HepG2 (cell line): ENCODE results near the gene PCDHB8. TPM values are rescaled to one million over a fixed set of nuclear protein-coding genes. Genes with fewer than 3 reads are reported as not detected.

Experiments used
- ATAC-seq: fragments of 200-7000 bp; cut with Tn5 transposase; 3 replicates; pipeline ENCODE4 v1.9.1; 2020; ENCODE audit warnings: mild to moderate bottlenecking, moderate library complexity
- BruUV-seq: library from RNA; stranded (reverse); fragments of 400-500 nt; replicated peaks from 2 replicates; lab custom pipeline; 2021; lab: Mats Ljungman, UMichigan
- CTCF ChIA-PET: fragments of 300-600 bp; formaldehyde crosslinking; extraction: SDS; loops from one replicate; lab custom pipeline; 2021; ENCODE audit warnings: low total read pairs, inconsistent platforms, low intra/inter-chr PET ratio; lab: Yijun Ruan, JAX
- POLR2A ChIA-PET: fragments of 350-600 bp; sonication (Branson Sonifier 250); formaldehyde crosslinking; loops from one replicate; lab custom pipeline; 2020; ENCODE audit warnings: antibody characterized with exemption, inconsistent platforms; lab: Yijun Ruan, JAX
- DNase-seq: peaks from one replicate; pipeline ENCODE4 v3.0.0-alpha.2; 2015; ENCODE audit warnings: low spot score
- FAIRE-seq: peaks from 3 replicates; lab custom pipeline; 2011; peaks lifted over from hg19 to GRCh38; lab: Jason Lieb, UNC
- H2AFZ ChIP-seq: one replicate; pipeline ENCODE4 v1.6.1; 2011; ENCODE audit warnings: low read length, inconsistent platforms
- H3K27ac ChIP-seq: fragments of 300-600 bp; 3 replicates; pipeline ENCODE4 v1.8.0; 2011; ENCODE audit warnings: mixed run types, mild to moderate bottlenecking, mixed read lengths, low read length, inconsistent platforms; ENCODE audit not compliant: insufficient read depth; ENCODE audit errors: extremely low read length
- H3K27me3 ChIP-seq, 2 experiments: fragments of 200-600 bp in 1 of 2; 2 replicates in 1 of 2; 3 replicates in 1 of 2; pipeline versions ENCODE4 v1.6.0 to v1.8.0; 2011; ENCODE audit warnings: low read length in 2 of 2, mild to moderate bottlenecking in 2 of 2, moderate library complexity in 2 of 2, inconsistent platforms in 1 of 2; ENCODE audit not compliant: insufficient read depth in 2 of 2, control insufficient read depth in 1 of 2
- H3K36me3 ChIP-seq, 2 experiments: fragments of 200-600 bp in 1 of 2; replicated peaks in 1 of 2; 2 replicates in 1 of 2; 3 replicates in 1 of 2; pipeline versions ENCODE4 v1.5.1 to v1.8.0; 2011; ENCODE audit warnings: low read length in 2 of 2, inconsistent platforms in 1 of 2; ENCODE audit not compliant: insufficient read depth in 2 of 2, control insufficient read depth in 1 of 2
- H3K4me1 ChIP-seq: 2 replicates; pipeline ENCODE4 v1.5.1; 2012; ENCODE audit warnings: low read length, inconsistent platforms; ENCODE audit not compliant: insufficient read depth
- H3K4me2 ChIP-seq: 2 replicates; pipeline ENCODE4 v1.6.0; 2011; ENCODE audit warnings: low read depth, low read length, inconsistent platforms
- H3K4me3 ChIP-seq, 3 experiments: fragments of 200-600 bp in 1 of 3; sonication (generic), shearing (Covaris generic) in 1 of 3; replicated peaks in 1 of 3; 2 replicates each; pipeline ENCODE4 v1.5.1; 2011 to 2016; ENCODE audit warnings: low read length in 3 of 3, inconsistent platforms in 2 of 3, low read depth in 2 of 3, mild to moderate bottlenecking in 2 of 3, control low read depth in 1 of 3, mixed read lengths in 1 of 3; ENCODE audit not compliant: insufficient read depth in 1 of 3
- H3K79me2 ChIP-seq: one replicate; pipeline ENCODE4 v1.6.1; 2011; ENCODE audit warnings: low read length, inconsistent platforms; ENCODE audit not compliant: insufficient read depth
- H3K9ac ChIP-seq: 2 replicates; pipeline ENCODE4 v1.6.0; 2011; ENCODE audit warnings: mild to moderate bottlenecking, low read depth, low read length, inconsistent platforms; ENCODE audit not compliant: insufficient read depth
- H3K9me3 ChIP-seq: 2 replicates; pipeline ENCODE4 v1.5.1; 2012; ENCODE audit warnings: mild to moderate bottlenecking, low read length
- H4K20me1 ChIP-seq: 2 replicates; pipeline ENCODE4 v1.6.0; 2011; ENCODE audit warnings: inconsistent platforms, mild to moderate bottlenecking, low read length, moderate library complexity; ENCODE audit not compliant: insufficient read depth
- ADNP ChIP-seq: sonication (generic); formaldehyde crosslinking; IDR thresholded peaks from 2 replicates; pipeline ENCODE4 v1.4.0; 2020; ENCODE audit warnings: missing genetic modification reagents
- FOSL2 ChIP-seq: sonication (generic); formaldehyde crosslinking; IDR thresholded peaks from 2 replicates; pipeline ENCODE4 v1.4.0; 2020; ENCODE audit warnings: missing genetic modification reagents
- GTF2F1 ChIP-seq: fragments of 150-350 bp; IDR thresholded peaks from 2 replicates; pipeline ENCODE4 v1.6.1; 2014; ENCODE audit warnings: low read length
- HDAC6 ChIP-seq: fragments of 200-600 bp; sonication (generic); IDR thresholded peaks from 2 replicates; pipeline ENCODE4 v1.7.0; 2017; ENCODE audit warnings: mild to moderate bottlenecking, antibody characterized with exemption, low read length, low read depth
- ISX ChIP-seq: sonication (generic); formaldehyde crosslinking; conservative IDR thresholded peaks from 2 replicates; pipeline ENCODE4 v1.5.0; 2020; ENCODE audit warnings: missing genetic modification reagents
- JUND ChIP-seq: sonication (generic); formaldehyde crosslinking; IDR thresholded peaks from 2 replicates; pipeline ENCODE4 v1.8.0; 2022; ENCODE audit warnings: mild to moderate bottlenecking, missing genetic modification reagents
- NFE2L1 ChIP-seq: sonication (generic); formaldehyde crosslinking; IDR thresholded peaks from 2 replicates; pipeline ENCODE4 v1.4.0; 2020; ENCODE audit warnings: missing genetic modification reagents, mild to moderate bottlenecking, borderline replicate concordance
- NFKBIZ ChIP-seq: IDR thresholded peaks from 2 replicates; pipeline ENCODE4 v1.6.1; 2018; ENCODE audit warnings: missing genetic modification reagents, missing compliant biosample characterization
- PAXIP1 ChIP-seq: sonication (generic); formaldehyde crosslinking; conservative IDR thresholded peaks from 2 replicates; pipeline ENCODE4 v1.4.0; 2020; ENCODE audit warnings: mild to moderate bottlenecking, missing genetic modification reagents, moderate library complexity
- SMC3 ChIP-seq: IDR thresholded peaks from 2 replicates; pipeline ENCODE4 v1.6.1; 2011; ENCODE audit warnings: low read length, improper control_type of control experiment
- STAG1 ChIP-seq: sonication (generic); formaldehyde crosslinking; IDR thresholded peaks from 2 replicates; pipeline ENCODE4 v1.4.0; 2020; ENCODE audit warnings: missing genetic modification reagents
- YY1 ChIP-seq: IDR thresholded peaks from 2 replicates; pipeline ENCODE4 v1.6.1; 2011; ENCODE audit warnings: low read length, low read depth, moderate library complexity, mild to moderate bottlenecking; ENCODE audit not compliant: insufficient read depth, insufficient replicate concordance
- ZKSCAN8 ChIP-seq: IDR thresholded peaks from 2 replicates; pipeline ENCODE4 v1.6.1; 2016; ENCODE audit warnings: borderline replicate concordance, missing genetic modification reagents, missing compliant biosample characterization
- ZNF232 ChIP-seq: sonication (generic); formaldehyde crosslinking; IDR thresholded peaks from 2 replicates; pipeline ENCODE4 v1.4.0; 2020; ENCODE audit warnings: missing genetic modification reagents, borderline replicate concordance
- ZNF740 ChIP-seq: sonication (generic); formaldehyde crosslinking; IDR thresholded peaks from 2 replicates; pipeline ENCODE4 v1.4.0; 2020; ENCODE audit warnings: missing genetic modification reagents
- WGBS: methylation state at CpG from one replicate; pipeline ENCODE4 v1.1.6; 2017; ENCODE audit warnings: low lambda C conversion rate; 5-methylcytosine and 5-hydroxymethylcytosine counted together
- in situ Hi-C: cut with HindIII; loops from 2 replicates; pipeline ENCODE4 v1.10.0; 2017; ENCODE audit warnings: low pct_unique_long_range_greater_than_20kb; ENCODE audit not compliant: extremely low pct_ligation_motif_present
- intact Hi-C: fragments of 100-400 bp; cut with micrococcal nuclease; formaldehyde crosslinking; loops from one replicate; pipeline ENCODE4 v1.10.0; 2022; ENCODE audit not compliant: unreplicated experiment
- polyA plus RNA-seq, 8 experiments: library from polyadenylated mRNA; depleted of rRNA in 3 of 8; stranded (reverse) in 7 of 8; unstranded in 1 of 8; fragments of >200 nt; fragmentation: Illumina TruSeq in 4 of 8; extraction: Trizol in 4 of 8; gene quantifications; 2 replicates each; pipeline versions ENCODE4 v1.2.1 to v1.2.3, GENCODE V29; 2011 to 2016; ENCODE audit warnings: low read depth in 4 of 8, missing spikeins in 1 of 8, mixed read lengths in 1 of 8; ENCODE audit not compliant: insufficient read depth in 1 of 8
- total RNA-seq, 5 experiments: library from RNA; depleted of rRNA; stranded (reverse); fragments of >200 nt; fragmentation: Illumina TruSeq; extraction: Trizol; gene quantifications; 2 replicates each; pipeline ENCODE4 v1.2.3, GENCODE V29; 2016; ENCODE audit warnings: low read depth in 1 of 5
- TF ChIP-seq, protein P1 (sequence below): sonication (generic); formaldehyde crosslinking; IDR thresholded peaks from 2 replicates; pipeline ENCODE4 v1.4.0; 2020; ENCODE audit warnings: missing genetic modification reagents
- TF ChIP-seq, protein P2 (sequence below): sonication (generic); formaldehyde crosslinking; IDR thresholded peaks from 2 replicates; pipeline ENCODE4 v1.5.0; 2020; ENCODE audit warnings: mild to moderate bottlenecking, missing genetic modification reagents, moderate library complexity

Gene PCDHB8
- total and polyA plus RNA-seq, 2 of the 13 experiments (the other 11 are each of a cell fraction or from before 2014, with no cell fraction given), result 0.26 to 0.82 TPM

DNA sequence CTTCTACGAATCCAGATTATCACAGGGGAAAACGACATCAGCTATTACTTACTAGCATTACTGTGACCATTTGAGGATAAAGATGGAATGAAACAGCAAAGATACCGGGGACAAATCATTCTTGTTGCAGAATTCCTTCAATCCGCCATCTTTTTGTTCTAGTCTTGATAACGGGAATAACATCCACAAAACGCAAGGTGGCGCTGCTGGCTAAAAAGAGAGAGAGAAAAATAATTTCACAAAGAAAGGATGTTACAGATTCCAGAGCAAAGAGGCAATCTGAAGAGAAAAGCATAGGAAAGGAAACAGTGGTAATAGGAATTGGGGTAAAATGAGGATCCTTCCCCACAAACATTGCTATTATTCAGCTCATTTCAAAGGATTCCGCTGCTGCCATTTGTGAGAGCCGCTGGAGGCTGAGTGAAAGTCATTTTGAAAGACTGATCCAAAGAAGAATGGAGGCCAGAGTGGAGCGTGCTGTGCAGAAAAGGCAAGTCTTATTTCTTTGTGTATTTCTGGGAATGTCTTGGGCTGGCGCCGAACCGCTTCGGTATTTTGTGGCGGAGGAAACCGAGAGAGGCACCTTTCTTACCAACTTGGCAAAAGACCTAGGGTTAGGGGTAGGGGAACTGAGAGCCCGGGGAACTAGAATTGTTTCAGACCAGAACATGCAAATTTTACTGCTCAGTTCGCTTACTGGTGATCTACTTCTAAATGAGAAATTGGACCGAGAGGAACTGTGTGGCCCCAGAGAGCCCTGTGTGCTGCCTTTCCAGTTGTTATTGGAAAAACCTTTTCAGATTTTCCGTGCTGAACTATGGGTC lies 5.0 kb upstream of the PCDHB8 start, which contains the start of gene PCDHB7:
TSS of gene PCDHB7 (plus strand) at position 264 of the 824 bp plus-strand sequence. CDS start at position 456, 192 bp downstream.
- Histone ChIP-seq H3K9me3 (no peaks in the 10 kb centered on the region), H3K4me2 (peak within 1 kb of the TSS; percentile 48), H3K4me3 (no peak within 1 kb of the TSS), H3K4me1 (no peaks in the 10 kb centered on the region), H2AFZ (peak within 1 kb of the TSS; percentile 45), H4K20me1 (no peaks in the 10 kb centered on the region), H3K27me3 (no peaks in the 10 kb centered on the region; a peak in 1 of 5 replicates), H3K36me3 (no peaks in the 10 kb centered on the region), H3K27ac (no peak within 1 kb of the TSS), H3K9ac (no peak within 1 kb of the TSS), H3K79me2 (no peaks in the 10 kb centered on the region)
- POLR2A ChIA-PET, result no interaction called here
- in situ Hi-C loops, result no loop called here
- ATAC-seq (no peak), DNase-seq (peak; percentile 36), FAIRE-seq (no peak)
- BruUV-seq, result no TSS peak
- intact Hi-C loops, result no loop called here
- 23% methylated on average over 18 of the region's 20 CpGs for WGBS
- CTCF ChIA-PET, result interaction anchor here (1.3 kb wide), 1 partner anchor 78 kb away, joined by 5 read pairs; the partner anchor contains the start of gene PCDHB2
- TF ChIP-seq ZNF232 (CRISPR knock-in tag), result no peak
- no peak for TF ChIP-seq NFE2L1 (CRISPR knock-in tag)
- TF ChIP-seq FOSL2 (CRISPR knock-in tag), result no peak
- peak; percentile 17 for TF ChIP-seq YY1
- TF ChIP-seq, protein P1, sequence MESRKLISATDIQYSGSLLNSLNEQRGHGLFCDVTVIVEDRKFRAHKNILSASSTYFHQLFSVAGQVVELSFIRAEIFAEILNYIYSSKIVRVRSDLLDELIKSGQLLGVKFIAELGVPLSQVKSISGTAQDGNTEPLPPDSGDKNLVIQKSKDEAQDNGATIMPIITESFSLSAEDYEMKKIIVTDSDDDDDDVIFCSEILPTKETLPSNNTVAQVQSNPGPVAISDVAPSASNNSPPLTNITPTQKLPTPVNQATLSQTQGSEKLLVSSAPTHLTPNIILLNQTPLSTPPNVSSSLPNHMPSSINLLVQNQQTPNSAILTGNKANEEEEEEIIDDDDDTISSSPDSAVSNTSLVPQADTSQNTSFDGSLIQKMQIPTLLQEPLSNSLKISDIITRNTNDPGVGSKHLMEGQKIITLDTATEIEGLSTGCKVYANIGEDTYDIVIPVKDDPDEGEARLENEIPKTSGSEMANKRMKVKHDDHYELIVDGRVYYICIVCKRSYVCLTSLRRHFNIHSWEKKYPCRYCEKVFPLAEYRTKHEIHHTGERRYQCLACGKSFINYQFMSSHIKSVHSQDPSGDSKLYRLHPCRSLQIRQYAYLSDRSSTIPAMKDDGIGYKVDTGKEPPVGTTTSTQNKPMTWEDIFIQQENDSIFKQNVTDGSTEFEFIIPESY, result 0 out of 2 replicates have a peak, but pooled peaks have one; percentile 12
- TF ChIP-seq ADNP (CRISPR knock-in tag), result no peak
- no peak for TF ChIP-seq NFKBIZ (CRISPR knock-in tag)
- TF ChIP-seq HDAC6, result no peak
- TF ChIP-seq ZNF740 (CRISPR knock-in tag), result no peak
- no peak for TF ChIP-seq ISX (CRISPR knock-in tag)
- TF ChIP-seq ZKSCAN8 (CRISPR knock-in tag), result no peak
- no peak for TF ChIP-seq PAXIP1 (CRISPR knock-in tag)
- TF ChIP-seq SMC3, result 0 out of 2 replicates have a peak, but pooled peaks have one; percentile 11
- TF ChIP-seq JUND (CRISPR knock-in tag), result no peak
- TF ChIP-seq STAG1, result peak; percentile 21; the same call in 1 of the 2 replicates
- no peak for TF ChIP-seq GTF2F1
- TF ChIP-seq, protein P2, sequence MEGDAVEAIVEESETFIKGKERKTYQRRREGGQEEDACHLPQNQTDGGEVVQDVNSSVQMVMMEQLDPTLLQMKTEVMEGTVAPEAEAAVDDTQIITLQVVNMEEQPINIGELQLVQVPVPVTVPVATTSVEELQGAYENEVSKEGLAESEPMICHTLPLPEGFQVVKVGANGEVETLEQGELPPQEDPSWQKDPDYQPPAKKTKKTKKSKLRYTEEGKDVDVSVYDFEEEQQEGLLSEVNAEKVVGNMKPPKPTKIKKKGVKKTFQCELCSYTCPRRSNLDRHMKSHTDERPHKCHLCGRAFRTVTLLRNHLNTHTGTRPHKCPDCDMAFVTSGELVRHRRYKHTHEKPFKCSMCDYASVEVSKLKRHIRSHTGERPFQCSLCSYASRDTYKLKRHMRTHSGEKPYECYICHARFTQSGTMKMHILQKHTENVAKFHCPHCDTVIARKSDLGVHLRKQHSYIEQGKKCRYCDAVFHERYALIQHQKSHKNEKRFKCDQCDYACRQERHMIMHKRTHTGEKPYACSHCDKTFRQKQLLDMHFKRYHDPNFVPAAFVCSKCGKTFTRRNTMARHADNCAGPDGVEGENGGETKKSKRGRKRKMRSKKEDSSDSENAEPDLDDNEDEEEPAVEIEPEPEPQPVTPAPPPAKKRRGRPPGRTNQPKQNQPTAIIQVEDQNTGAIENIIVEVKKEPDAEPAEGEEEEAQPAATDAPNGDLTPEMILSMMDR, result peak; percentile 65
